ENCODE data around the gene NUDT2.

NUDT2 gene

DNA sequence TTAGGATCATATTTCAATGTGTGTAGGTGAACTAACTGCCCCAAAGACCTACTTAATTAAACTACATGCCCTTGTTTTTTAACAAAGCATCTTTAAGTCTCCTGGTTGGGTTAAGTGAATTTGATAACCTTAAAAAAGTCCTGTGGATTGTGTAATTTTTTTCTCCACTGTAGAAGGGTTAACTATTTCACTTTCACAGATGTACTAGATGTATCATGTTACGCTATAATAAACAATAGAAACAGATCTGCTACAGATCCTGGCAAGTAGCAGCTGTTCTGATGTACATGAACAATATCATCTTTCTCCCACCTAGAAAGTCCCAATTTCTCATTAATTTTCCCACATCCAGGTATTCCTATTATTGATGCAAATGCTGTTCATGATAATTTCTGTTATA is 19.2 kb upstream of the NUDT2 start:
- ChIA-PET POLR2A (no interaction called here), CTCF (no interaction called here)
- H3K9me3 ChIP-seq (ENCODE audit: control insufficient read depth, insufficient read depth, low read depth, low read length): no peaks in the 10 kb centered on the region
- peaks cover 8% of the 10 kb centered on the region for H3K4me1 ChIP-seq (ENCODE audit: control insufficient read depth, insufficient read depth, low read length)
- no peak overlapping the region for H3K4me3 ChIP-seq (ENCODE audit: low read depth, low read length)
- H3K27ac ChIP-seq (ENCODE audit: extremely low read depth, low read depth, low read length): no peak overlapping the region
- peaks cover 0 to 1% of the 10 kb centered on the region in 2 experiments; a peak in 2 of 3 replicates for H3K36me3 ChIP-seq (ENCODE audit: control insufficient read depth in 2 of 2, insufficient read depth in 1 of 2, low read length in 2 of 2)
- TF ChIP-seq ZNF664 (tag by site-specific recombination; IDR thresholded peaks at IDR 0.05) (no peak), ZNF184 (tag by site-specific recombination; IDR thresholded peaks at IDR 0.05) (0 out of 2 replicates have a peak, but pooled peaks have one; percentile 29), KLF9 (tag by site-specific recombination; IDR thresholded peaks at IDR 0.05; ENCODE audit: low read depth) (no peak), SP7 (tag by site-specific recombination; IDR thresholded peaks at IDR 0.05) (peak; percentile 24; the same call in 1 of the 2 replicates), OSR2 (tag by site-specific recombination; IDR thresholded peaks at IDR 0.05) (peak; percentile 56), MYNN (tag by site-specific recombination; IDR thresholded peaks at IDR 0.05; ENCODE audit: borderline replicate concordance) (no peak), ZNF16 (tag by site-specific recombination; IDR thresholded peaks at IDR 0.05; ENCODE audit: low read depth) (no peak), ZBTB17 (tag by site-specific recombination; IDR thresholded peaks at IDR 0.05) (peak; percentile 68), ZNF366 (tag by site-specific recombination; conservative IDR thresholded peaks at IDR 0.05) (peak; percentile 47), ZNF830 (tag by site-specific recombination; IDR thresholded peaks at IDR 0.05; ENCODE audit: low read depth) (no peak), ZNF211 (tag by site-specific recombination; IDR thresholded peaks at IDR 0.05; ENCODE audit: low read depth) (no peak), TRIM28 (IDR thresholded peaks at IDR 0.05; ENCODE audit: borderline replicate concordance, low read length) (peak; percentile 21; the same call in 1 of the 2 replicates), ZNF843 (tag by site-specific recombination; IDR thresholded peaks at IDR 0.05) (0 out of 2 replicates have a peak, but pooled peaks have one; percentile 34)
- TF ChIP-seq, protein P1, sequence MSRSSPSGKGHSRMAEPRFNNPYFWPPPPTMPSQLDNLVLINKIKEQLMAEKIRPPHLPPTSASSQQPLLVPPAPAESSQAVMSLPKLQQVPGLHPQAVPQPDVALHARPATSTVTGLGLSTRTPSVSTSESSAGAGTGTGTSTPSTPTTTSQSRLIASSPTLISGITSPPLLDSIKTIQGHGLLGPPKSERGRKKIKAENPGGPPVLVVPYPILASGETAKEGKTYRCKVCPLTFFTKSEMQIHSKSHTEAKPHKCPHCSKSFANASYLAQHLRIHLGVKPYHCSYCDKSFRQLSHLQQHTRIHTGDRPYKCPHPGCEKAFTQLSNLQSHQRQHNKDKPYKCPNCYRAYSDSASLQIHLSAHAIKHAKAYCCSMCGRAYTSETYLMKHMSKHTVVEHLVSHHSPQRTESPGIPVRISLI (tag by site-specific recombination; IDR thresholded peaks at IDR 0.05): 0 out of 2 replicates have a peak, but pooled peaks have one; percentile 56
- TF ChIP-seq, protein P2, sequence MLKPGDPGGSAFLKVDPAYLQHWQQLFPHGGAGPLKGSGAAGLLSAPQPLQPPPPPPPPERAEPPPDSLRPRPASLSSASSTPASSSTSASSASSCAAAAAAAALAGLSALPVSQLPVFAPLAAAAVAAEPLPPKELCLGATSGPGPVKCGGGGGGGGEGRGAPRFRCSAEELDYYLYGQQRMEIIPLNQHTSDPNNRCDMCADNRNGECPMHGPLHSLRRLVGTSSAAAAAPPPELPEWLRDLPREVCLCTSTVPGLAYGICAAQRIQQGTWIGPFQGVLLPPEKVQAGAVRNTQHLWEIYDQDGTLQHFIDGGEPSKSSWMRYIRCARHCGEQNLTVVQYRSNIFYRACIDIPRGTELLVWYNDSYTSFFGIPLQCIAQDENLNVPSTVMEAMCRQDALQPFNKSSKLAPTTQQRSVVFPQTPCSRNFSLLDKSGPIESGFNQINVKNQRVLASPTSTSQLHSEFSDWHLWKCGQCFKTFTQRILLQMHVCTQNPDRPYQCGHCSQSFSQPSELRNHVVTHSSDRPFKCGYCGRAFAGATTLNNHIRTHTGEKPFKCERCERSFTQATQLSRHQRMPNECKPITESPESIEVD (tag by site-specific recombination; IDR thresholded peaks at IDR 0.05): peak; percentile 92

DNA sequence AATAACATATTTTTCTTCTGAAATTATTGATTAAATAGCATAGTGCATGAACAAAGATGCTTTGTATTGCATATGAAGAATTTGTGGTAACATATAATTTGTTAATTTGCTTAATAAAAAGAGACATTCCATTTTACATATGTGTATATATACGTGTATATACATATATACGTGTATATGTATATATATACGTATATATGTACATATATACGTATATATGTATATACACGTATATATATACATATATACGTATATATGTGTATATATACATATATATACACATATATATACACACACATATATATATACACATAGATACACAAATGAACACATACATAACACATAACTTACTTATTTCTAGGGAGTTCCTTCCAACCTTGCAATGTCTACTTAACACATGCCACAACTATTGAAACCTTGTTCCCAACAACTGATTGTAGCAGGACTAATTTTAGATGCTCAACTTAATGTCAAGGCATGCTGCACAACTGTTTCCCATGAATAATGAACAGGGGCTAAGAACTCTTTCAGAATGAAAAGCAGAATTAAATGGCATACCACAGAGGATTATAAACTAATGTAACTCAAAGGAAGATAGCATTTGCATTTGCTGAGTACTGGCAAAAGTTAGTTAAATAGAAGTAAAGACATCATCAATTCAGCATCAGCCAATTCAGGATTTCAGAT is 17.7 kb upstream of the NUDT2 start:
- no peak overlapping the region for H3K27ac ChIP-seq (ENCODE audit: extremely low read depth, low read depth, low read length)
- ChIA-PET CTCF (no interaction called here), POLR2A (no interaction called here)
- H3K4me1 ChIP-seq (ENCODE audit: control insufficient read depth, insufficient read depth, low read length): peaks cover 8% of the 10 kb centered on the region
- TF ChIP-seq KLF7 (tag by site-specific recombination; IDR thresholded peaks at IDR 0.05; ENCODE audit: borderline replicate concordance) (no peak), ZNF548 (tag by site-specific recombination; IDR thresholded peaks at IDR 0.05) (no peak)
- TF ChIP-seq, protein P3, sequence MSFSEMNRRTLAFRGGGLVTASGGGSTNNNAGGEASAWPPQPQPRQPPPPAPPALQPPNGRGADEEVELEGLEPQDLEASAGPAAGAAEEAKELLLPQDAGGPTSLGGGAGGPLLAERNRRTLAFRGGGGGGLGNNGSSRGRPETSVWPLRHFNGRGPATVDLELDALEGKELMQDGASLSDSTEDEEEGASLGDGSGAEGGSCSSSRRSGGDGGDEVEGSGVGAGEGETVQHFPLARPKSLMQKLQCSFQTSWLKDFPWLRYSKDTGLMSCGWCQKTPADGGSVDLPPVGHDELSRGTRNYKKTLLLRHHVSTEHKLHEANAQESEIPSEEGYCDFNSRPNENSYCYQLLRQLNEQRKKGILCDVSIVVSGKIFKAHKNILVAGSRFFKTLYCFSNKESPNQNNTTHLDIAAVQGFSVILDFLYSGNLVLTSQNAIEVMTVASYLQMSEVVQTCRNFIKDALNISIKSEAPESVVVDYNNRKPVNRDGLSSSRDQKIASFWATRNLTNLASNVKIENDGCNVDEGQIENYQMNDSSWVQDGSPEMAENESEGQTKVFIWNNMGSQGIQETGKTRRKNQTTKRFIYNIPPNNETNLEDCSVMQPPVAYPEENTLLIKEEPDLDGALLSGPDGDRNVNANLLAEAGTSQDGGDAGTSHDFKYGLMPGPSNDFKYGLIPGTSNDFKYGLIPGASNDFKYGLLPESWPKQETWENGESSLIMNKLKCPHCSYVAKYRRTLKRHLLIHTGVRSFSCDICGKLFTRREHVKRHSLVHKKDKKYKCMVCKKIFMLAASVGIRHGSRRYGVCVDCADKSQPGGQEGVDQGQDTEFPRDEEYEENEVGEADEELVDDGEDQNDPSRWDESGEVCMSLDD (tag by site-specific recombination; IDR thresholded peaks at IDR 0.05): no peak
- no peak overlapping the region for H3K4me3 ChIP-seq (ENCODE audit: low read depth, low read length)
- H3K9me3 ChIP-seq (ENCODE audit: control insufficient read depth, insufficient read depth, low read depth, low read length): no peaks in the 10 kb centered on the region
- no peaks in the 10 kb centered on the region; a peak in 1 of 3 replicates for H3K36me3 ChIP-seq (ENCODE audit: control insufficient read depth in 2 of 2, insufficient read depth in 1 of 2, low read length in 2 of 2)

All from HEK293 (cell line).